ENCODE results near the gene INPP4A.

Gene INPP4A

GRCh38 chr2:98460573-98461497, 16.2 kb downstream of the INPP4A start:
- peak in 2 of 3 donors; percentile 72 to 74 for DNase-seq (ENCODE audit: low read depth in 3 of 3)

- no peak for DNase-seq (ENCODE audit: low read depth in 3 of 3)
Observed at GRCh38 chr2:98461498-98462049, 16.9 kb downstream of the INPP4A start.

GRCh38 chr2:98463081-98463481, 18.4 kb downstream of the INPP4A start:
- no peak for DNase-seq (ENCODE audit: low read depth in 3 of 3)

- no peak for DNase-seq (ENCODE audit: low read depth in 3 of 3)
Observed at GRCh38 chr2:98463551-98463971, 18.9 kb downstream of the INPP4A start.

GRCh38 chr2:98463988-98464771, 19.5 kb downstream of the INPP4A start:
- DNase-seq (ENCODE audit: low read depth in 3 of 3): no peak

GRCh38 chr2:98464772-98465310, 20.2 kb downstream of the INPP4A start:
- DNase-seq (ENCODE audit: low read depth in 3 of 3): no peak

GRCh38 chr2:98465456-98466226, 21.0 kb downstream of the INPP4A start:
- no peak for DNase-seq (ENCODE audit: low read depth in 3 of 3)

GRCh38 chr2:98467082-98467536, 22.5 kb downstream of the INPP4A start:
- DNase-seq (ENCODE audit: low read depth in 3 of 3): no peak

- no peak for DNase-seq (ENCODE audit: low read depth in 3 of 3)
Observed at GRCh38 chr2:98467652-98468051, 23.0 kb downstream of the INPP4A start.

- DNase-seq (ENCODE audit: low read depth in 3 of 3): peak in 1 of 3 donors; percentile 59
Observed at GRCh38 chr2:98468621-98469236, 24.1 kb downstream of the INPP4A start.

- DNase-seq (ENCODE audit: low read depth in 3 of 3): no peak
Observed at GRCh38 chr2:98469862-98470544, 25.3 kb downstream of the INPP4A start.

- no peak for DNase-seq (ENCODE audit: low read depth in 3 of 3)
Observed at GRCh38 chr2:98470851-98471255, 26.2 kb downstream of the INPP4A start.

GRCh38 chr2:98471402-98472131, 26.9 kb downstream of the INPP4A start:
- no peak for DNase-seq (ENCODE audit: low read depth in 3 of 3)

GRCh38 chr2:98472132-98472650, 27.5 kb downstream of the INPP4A start:
- DNase-seq (ENCODE audit: low read depth in 3 of 3): no peak

GRCh38 chr2:98472961-98473746, 28.5 kb downstream of the INPP4A start:
- no peak for DNase-seq (ENCODE audit: low read depth in 3 of 3)

- DNase-seq (ENCODE audit: low read depth in 3 of 3): no peak
Observed at GRCh38 chr2:98473995-98474780, 29.5 kb downstream of the INPP4A start.

GRCh38 chr2:98474979-98475632, 30.4 kb downstream of the INPP4A start:
- no peak for DNase-seq (ENCODE audit: low read depth in 3 of 3)

All from stimulated activated CD4-positive, alpha-beta T cell treated with anti-CD3 and anti-CD28 coated beads, TNF-alpha, amount 100 ng/mL, for 48 hours (primary cell).